Fibroblast of lung (primary cell): ENCODE data around the gene PLCL1.

Source experiments
- CTCF ChIP-seq, 2 donors: IDR thresholded peaks in 1 of 2; conservative IDR thresholded peaks in 1 of 2; 1 replicate in 1 of 2; 2 replicates in 1 of 2; pipeline ENCODE4 v1.5.1; 2011 to 2012; ENCODE audit warnings: low read length in 2 of 2, control low read depth in 1 of 2, inconsistent platforms in 1 of 2, low read depth in 1 of 2, mild to moderate bottlenecking in 1 of 2
- EZH2 ChIP-seq: IDR thresholded peaks from 2 replicates; pipeline ENCODE4 v1.5.1; 2012; ENCODE audit warnings: low read length, control low read depth, mild to moderate bottlenecking; ENCODE audit errors: missing control alignments

DNA sequence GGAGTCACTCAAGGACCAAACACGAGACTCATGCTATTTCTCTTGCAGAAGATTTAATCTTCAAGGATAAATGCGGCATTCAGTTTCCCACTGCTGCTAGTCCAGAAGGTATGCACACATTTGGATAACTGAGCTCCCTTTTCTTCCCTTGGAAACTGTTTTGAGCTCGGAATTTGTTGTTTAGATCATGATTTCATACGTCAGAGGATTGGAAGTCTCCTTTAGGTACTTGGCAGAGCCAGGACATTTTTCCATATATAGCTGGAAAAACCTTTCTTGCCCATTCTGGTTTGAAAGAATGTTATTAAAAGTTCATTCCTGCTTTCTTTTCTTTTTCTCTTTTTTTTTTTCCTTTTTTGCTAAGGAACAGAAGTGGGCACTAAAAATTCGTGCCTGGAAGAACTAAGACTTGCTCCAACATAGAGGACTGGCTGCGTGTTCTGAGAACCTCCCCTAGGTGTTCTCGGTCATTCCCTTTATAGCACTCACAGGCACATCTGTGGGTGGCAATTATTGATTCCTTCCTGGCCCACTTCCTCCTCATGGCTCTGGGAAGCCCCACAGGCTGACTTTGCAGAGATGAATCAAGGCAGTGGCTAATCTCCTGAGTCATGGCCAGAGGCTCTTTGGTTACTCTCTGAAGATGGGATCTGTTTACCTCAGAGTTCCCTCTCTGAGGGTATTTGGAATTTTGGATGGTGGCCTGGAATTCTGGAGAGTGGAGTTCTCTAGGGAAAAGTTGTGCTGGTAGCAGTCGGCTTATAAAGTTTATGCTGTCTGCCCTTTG is 104.8 kb downstream of the PLCL1 start:
- TF ChIP-seq CTCF (conservative IDR thresholded peaks at IDR 0.05 in 1 of 2, IDR thresholded peaks at IDR 0.05 in 1 of 2; ENCODE audit: low read depth in 1 of 2, low read length in 2 of 2) (no peak), EZH2 (no peak)
